GM21360 (cell line): ENCODE results near the gene OR51B4.
"Not testable (repeated sequence)": the region's sequence is repeated elsewhere in the genome, so short reads cannot be mapped to it uniquely, and the experiment has no call there.

ENCODE experiments used
- ATAC-seq: cut with Tn5 transposase; IDR thresholded peaks from one replicate; pipeline ENCODE4 v1.9.1; 2021; ENCODE audit warnings: mild to moderate bottlenecking, moderate library complexity; ENCODE audit not compliant: unreplicated experiment

Gene OR51B4

GRCh38 chr11:5275369-5276110 is 26.2 kb downstream of the OR51B4 start:
- ATAC-seq, result no peak

GRCh38 chr11:5274395-5274794 is 27.4 kb downstream of the OR51B4 start:
- ATAC-seq, result no peak

- no peak for ATAC-seq
These were observed 29.2 kb downstream of the OR51B4 start for GRCh38 chr11:5272395-5273017.

GRCh38 chr11:5269715-5270147 is 32.0 kb downstream of the OR51B4 start, which contains the start of gene HBE1:
TSS of gene HBE1 (minus strand) at chr11:5269945. CDS start at chr11:5269890, 55 bp downstream.
- ATAC-seq, result no peak

- no peak for ATAC-seq
These were observed 34.6 kb downstream of the OR51B4 start for GRCh38 chr11:5267033-5267563.

GRCh38 chr11:5266609-5267008 is 35.1 kb downstream of the OR51B4 start:
- no peak for ATAC-seq

GRCh38 chr11:5265832-5266231 is 35.9 kb downstream of the OR51B4 start:
- no peak for ATAC-seq

GRCh38 chr11:5258543-5259262 is 43.0 kb downstream of the OR51B4 start:
- no peak for ATAC-seq

GRCh38 chr11:5257296-5257695 is 44.5 kb downstream of the OR51B4 start:
- no peak for ATAC-seq

GRCh38 chr11:5254646-5255413 is 46.9 kb downstream of the OR51B4 start, which contains the start of gene HBG2:
TSS of gene HBG2 (minus strand) at chr11:5254781. CDS start at chr11:5254728, 53 bp downstream.
- ATAC-seq, result not testable (repeated sequence)

- ATAC-seq, result not testable (repeated sequence)
These were observed 47.7 kb downstream of the OR51B4 start for GRCh38 chr11:5254023-5254422.

GRCh38 chr11:5253440-5253839 is 48.3 kb downstream of the OR51B4 start:
- ATAC-seq, result not testable (repeated sequence)

- ATAC-seq, result no peak
These were observed 48.9 kb downstream of the OR51B4 start for GRCh38 chr11:5252919-5253265.

- no peak for ATAC-seq
These were observed 49.4 kb downstream of the OR51B4 start for GRCh38 chr11:5252192-5252918.

- no peak for ATAC-seq
These were observed 50.0 kb downstream of the OR51B4 start for GRCh38 chr11:5251746-5252145.
